Measurements from ENCODE around the gene SLC2A11.

Gene SLC2A11

GRCh38 chr22:23901600-23901999 is 43.9 kb downstream of the SLC2A11 start:
- no peak for DNase-seq (ENCODE audit: low read depth in 1 of 2, low spot score in 1 of 2)
- no peak overlapping the region for H3K27ac ChIP-seq (replicated peaks)
- TF ChIP-seq, protein P1, sequence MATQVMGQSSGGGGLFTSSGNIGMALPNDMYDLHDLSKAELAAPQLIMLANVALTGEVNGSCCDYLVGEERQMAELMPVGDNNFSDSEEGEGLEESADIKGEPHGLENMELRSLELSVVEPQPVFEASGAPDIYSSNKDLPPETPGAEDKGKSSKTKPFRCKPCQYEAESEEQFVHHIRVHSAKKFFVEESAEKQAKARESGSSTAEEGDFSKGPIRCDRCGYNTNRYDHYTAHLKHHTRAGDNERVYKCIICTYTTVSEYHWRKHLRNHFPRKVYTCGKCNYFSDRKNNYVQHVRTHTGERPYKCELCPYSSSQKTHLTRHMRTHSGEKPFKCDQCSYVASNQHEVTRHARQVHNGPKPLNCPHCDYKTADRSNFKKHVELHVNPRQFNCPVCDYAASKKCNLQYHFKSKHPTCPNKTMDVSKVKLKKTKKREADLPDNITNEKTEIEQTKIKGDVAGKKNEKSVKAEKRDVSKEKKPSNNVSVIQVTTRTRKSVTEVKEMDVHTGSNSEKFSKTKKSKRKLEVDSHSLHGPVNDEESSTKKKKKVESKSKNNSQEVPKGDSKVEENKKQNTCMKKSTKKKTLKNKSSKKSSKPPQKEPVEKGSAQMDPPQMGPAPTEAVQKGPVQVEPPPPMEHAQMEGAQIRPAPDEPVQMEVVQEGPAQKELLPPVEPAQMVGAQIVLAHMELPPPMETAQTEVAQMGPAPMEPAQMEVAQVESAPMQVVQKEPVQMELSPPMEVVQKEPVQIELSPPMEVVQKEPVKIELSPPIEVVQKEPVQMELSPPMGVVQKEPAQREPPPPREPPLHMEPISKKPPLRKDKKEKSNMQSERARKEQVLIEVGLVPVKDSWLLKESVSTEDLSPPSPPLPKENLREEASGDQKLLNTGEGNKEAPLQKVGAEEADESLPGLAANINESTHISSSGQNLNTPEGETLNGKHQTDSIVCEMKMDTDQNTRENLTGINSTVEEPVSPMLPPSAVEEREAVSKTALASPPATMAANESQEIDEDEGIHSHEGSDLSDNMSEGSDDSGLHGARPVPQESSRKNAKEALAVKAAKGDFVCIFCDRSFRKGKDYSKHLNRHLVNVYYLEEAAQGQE (IDR thresholded peaks at IDR 0.05; ENCODE audit: insufficient replicate concordance, low read depth), result no peak

GRCh38 chr22:23903328-23903971 is 45.8 kb downstream of the SLC2A11 start:
- no peak overlapping the region for H3K4me3 ChIP-seq (replicated peaks; ENCODE audit: insufficient read depth, low read length)
- H3K27me3 ChIP-seq (ENCODE audit: insufficient read depth, poor library complexity, severe bottlenecking), result no peaks in the 10 kb centered on the region
- no peak for DNase-seq (ENCODE audit: low read depth in 1 of 2, low spot score in 1 of 2)
- no peak overlapping the region for H3K27ac ChIP-seq (replicated peaks)
- TF ChIP-seq POLR2AphosphoS5 (IDR thresholded peaks at IDR 0.05; ENCODE audit: low read depth) (no peak), CTCF (IDR thresholded peaks at IDR 0.05; ENCODE audit: insufficient read depth, low read length) (no peak), SPI1 (IDR thresholded peaks at IDR 0.05; ENCODE audit: borderline replicate concordance, low read depth) (no peak), GABPA (IDR thresholded peaks at IDR 0.05; ENCODE audit: low read depth) (no peak)
- TF ChIP-seq, protein P1 (IDR thresholded peaks at IDR 0.05; ENCODE audit: insufficient replicate concordance, low read depth), result no peak

More at GRCh38 chr22:23901600-23901999, 43.9 kb downstream of the SLC2A11 start:
- Histone ChIP-seq H3K4me3 (replicated peaks; ENCODE audit: insufficient read depth, low read length) (no peak overlapping the region), H3K27me3 (ENCODE audit: insufficient read depth, poor library complexity, severe bottlenecking) (no peaks in the 10 kb centered on the region)

DNA sequence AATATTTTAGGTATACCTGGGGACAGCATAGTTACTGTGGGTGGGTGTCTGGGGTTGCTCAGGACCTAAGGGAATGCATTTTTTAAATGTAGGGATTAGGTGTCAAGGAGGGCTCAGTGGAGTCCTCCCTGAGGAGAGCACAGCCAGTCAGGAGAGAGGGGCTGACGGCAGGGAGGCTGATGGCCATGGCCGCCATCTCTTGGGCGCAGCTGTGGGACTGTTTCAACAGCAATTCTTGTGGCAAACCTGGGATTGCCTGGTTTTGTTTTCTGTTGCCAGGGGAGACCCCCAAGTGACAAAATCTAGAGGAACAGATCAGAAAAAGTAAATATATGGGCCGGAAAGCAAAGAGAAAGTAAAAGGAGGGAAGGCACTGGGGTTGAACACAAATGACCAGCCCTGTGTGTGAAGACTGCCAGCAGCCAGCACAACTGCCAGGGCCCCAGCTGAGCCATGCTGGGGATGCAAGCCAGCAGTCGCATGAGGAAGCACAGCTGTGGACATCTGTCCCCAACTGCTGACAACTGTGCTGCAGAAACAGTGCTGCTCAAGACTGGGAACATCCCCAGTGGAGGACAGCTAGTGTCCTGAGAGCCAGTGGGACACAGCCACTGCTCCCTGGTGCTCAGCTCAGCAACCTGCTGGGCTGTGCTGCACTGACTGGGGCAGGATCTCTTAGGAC is 47.0 kb downstream of the SLC2A11 start:
- TF ChIP-seq POLR2AphosphoS5 (IDR thresholded peaks at IDR 0.05; ENCODE audit: low read depth), result no peak
- TF ChIP-seq SPI1 (IDR thresholded peaks at IDR 0.05; ENCODE audit: borderline replicate concordance, low read depth), result no peak
- TF ChIP-seq, protein P1 (IDR thresholded peaks at IDR 0.05; ENCODE audit: insufficient replicate concordance, low read depth), result no peak
- no peak for TF ChIP-seq GABPA (IDR thresholded peaks at IDR 0.05; ENCODE audit: low read depth)
- no peak for TF ChIP-seq CTCF (IDR thresholded peaks at IDR 0.05; ENCODE audit: insufficient read depth, low read length)
- H3K27me3 ChIP-seq (ENCODE audit: insufficient read depth, poor library complexity, severe bottlenecking), result no peaks in the 10 kb centered on the region
- no peak overlapping the region for H3K27ac ChIP-seq (replicated peaks)
- no peak overlapping the region for H3K4me3 ChIP-seq (replicated peaks; ENCODE audit: insufficient read depth, low read length)
- DNase-seq (ENCODE audit: low read depth in 1 of 2, low spot score in 1 of 2), result peak in 1 of 2 experiments; percentile 30
